ENCODE data around the gene UQCC2.

Gene UQCC2

GRCh38 chr6:33692078-33692759 lies 19.3 kb downstream of the UQCC2 start:
- no peaks in the 10 kb centered on the region for H3K27me3 ChIP-seq (ENCODE audit: control insufficient read depth in 1 of 2, insufficient read depth in 2 of 2, low read length in 2 of 2)
- H3K27ac ChIP-seq (ENCODE audit: low read depth, low read length) = no peak overlapping the region
- no peak overlapping the region for H3K4me3 ChIP-seq (ENCODE audit: low read depth in 1 of 2, low read length in 2 of 2)
- H3K36me3 ChIP-seq (ENCODE audit: insufficient read depth, low read length) = peaks cover 17% of the 10 kb centered on the region
- H3K9me3 ChIP-seq (ENCODE audit: low read length) = no peaks in the 10 kb centered on the region
- H3K4me1 ChIP-seq (ENCODE audit: insufficient read depth, low read length) = peaks cover 22% of the 10 kb centered on the region
- no peak overlapping the region for H3K9ac ChIP-seq (ENCODE audit: low read length)

- Histone ChIP-seq H3K4me3 (ENCODE audit: low read depth in 1 of 2, low read length in 2 of 2) (no peak overlapping the region), H3K36me3 (ENCODE audit: insufficient read depth, low read length) (peaks cover 17% of the 10 kb centered on the region), H3K27me3 (ENCODE audit: control insufficient read depth in 1 of 2, insufficient read depth in 2 of 2, low read length in 2 of 2) (no peaks in the 10 kb centered on the region), H3K4me1 (ENCODE audit: insufficient read depth, low read length) (peaks cover 16% of the 10 kb centered on the region), H3K9me3 (ENCODE audit: low read length) (no peaks in the 10 kb centered on the region), H3K9ac (ENCODE audit: low read length) (no peak overlapping the region), H3K27ac (ENCODE audit: low read depth, low read length) (no peak overlapping the region)
Measured at GRCh38 chr6:33691456-33692077, 19.9 kb downstream of the UQCC2 start.

GRCh38 chr6:33690766-33691165 lies 20.7 kb downstream of the UQCC2 start:
- Histone ChIP-seq H3K36me3 (ENCODE audit: insufficient read depth, low read length) (peaks cover 14% of the 10 kb centered on the region), H3K4me1 (ENCODE audit: insufficient read depth, low read length) (peaks cover 14% of the 10 kb centered on the region), H3K27me3 (ENCODE audit: control insufficient read depth in 1 of 2, insufficient read depth in 2 of 2, low read length in 2 of 2) (no peaks in the 10 kb centered on the region), H3K4me3 (ENCODE audit: low read depth in 1 of 2, low read length in 2 of 2) (no peak overlapping the region), H3K9ac (ENCODE audit: low read length) (no peak overlapping the region), H3K27ac (ENCODE audit: low read depth, low read length) (no peak overlapping the region), H3K9me3 (ENCODE audit: low read length) (no peaks in the 10 kb centered on the region)

GRCh38 chr6:33689879-33690278 lies 21.6 kb downstream of the UQCC2 start:
- Histone ChIP-seq H3K36me3 (ENCODE audit: insufficient read depth, low read length) (peaks cover 7% of the 10 kb centered on the region), H3K4me3 (ENCODE audit: low read depth in 1 of 2, low read length in 2 of 2) (no peak overlapping the region), H3K27me3 (ENCODE audit: control insufficient read depth in 1 of 2, insufficient read depth in 2 of 2, low read length in 2 of 2) (no peaks in the 10 kb centered on the region), H3K27ac (ENCODE audit: low read depth, low read length) (no peak overlapping the region), H3K4me1 (ENCODE audit: insufficient read depth, low read length) (peaks cover 9% of the 10 kb centered on the region), H3K9ac (ENCODE audit: low read length) (no peak overlapping the region), H3K9me3 (ENCODE audit: low read length) (no peaks in the 10 kb centered on the region)

- no peak overlapping the region for H3K27ac ChIP-seq (ENCODE audit: low read depth, low read length)
- H3K9me3 ChIP-seq (ENCODE audit: low read length) = no peaks in the 10 kb centered on the region
- H3K27me3 ChIP-seq (ENCODE audit: control insufficient read depth in 1 of 2, insufficient read depth in 2 of 2, low read length in 2 of 2) = no peaks in the 10 kb centered on the region
- peaks cover 13% of the 10 kb centered on the region for H3K36me3 ChIP-seq (ENCODE audit: insufficient read depth, low read length)
- H3K4me1 ChIP-seq (ENCODE audit: insufficient read depth, low read length) = peaks cover 8% of the 10 kb centered on the region
- H3K9ac ChIP-seq (ENCODE audit: low read length) = no peak overlapping the region
- H3K4me3 ChIP-seq (ENCODE audit: low read depth in 1 of 2, low read length in 2 of 2) = no peak overlapping the region
Measured at GRCh38 chr6:33689148-33689494, 22.4 kb downstream of the UQCC2 start.

GRCh38 chr6:33688451-33689147 lies 22.9 kb downstream of the UQCC2 start:
- Histone ChIP-seq H3K9me3 (ENCODE audit: low read length) (no peaks in the 10 kb centered on the region), H3K36me3 (ENCODE audit: insufficient read depth, low read length) (peaks cover 13% of the 10 kb centered on the region), H3K27ac (ENCODE audit: low read depth, low read length) (no peak overlapping the region), H3K9ac (ENCODE audit: low read length) (no peak overlapping the region), H3K4me3 (ENCODE audit: low read depth in 1 of 2, low read length in 2 of 2) (no peak overlapping the region), H3K27me3 (ENCODE audit: control insufficient read depth in 1 of 2, insufficient read depth in 2 of 2, low read length in 2 of 2) (no peaks in the 10 kb centered on the region), H3K4me1 (ENCODE audit: insufficient read depth, low read length) (peaks cover 4% of the 10 kb centered on the region)

GRCh38 chr6:33688006-33688405 lies 23.5 kb downstream of the UQCC2 start:
- H3K27me3 ChIP-seq (ENCODE audit: control insufficient read depth in 1 of 2, insufficient read depth in 2 of 2, low read length in 2 of 2) = no peaks in the 10 kb centered on the region
- H3K4me1 ChIP-seq (ENCODE audit: insufficient read depth, low read length) = no peaks in the 10 kb centered on the region
- no peak overlapping the region for H3K9ac ChIP-seq (ENCODE audit: low read length)
- H3K9me3 ChIP-seq (ENCODE audit: low read length) = no peaks in the 10 kb centered on the region
- H3K36me3 ChIP-seq (ENCODE audit: insufficient read depth, low read length) = peaks cover 13% of the 10 kb centered on the region
- H3K27ac ChIP-seq (ENCODE audit: low read depth, low read length) = no peak overlapping the region
- H3K4me3 ChIP-seq (ENCODE audit: low read depth in 1 of 2, low read length in 2 of 2) = no peak overlapping the region

- H3K4me3 ChIP-seq (ENCODE audit: low read depth in 1 of 2, low read length in 2 of 2) = no peak overlapping the region
- H3K9ac ChIP-seq (ENCODE audit: low read length) = no peak overlapping the region
- peaks cover 13% of the 10 kb centered on the region for H3K36me3 ChIP-seq (ENCODE audit: insufficient read depth, low read length)
Measured at GRCh38 chr6:33686981-33687975, 24.2 kb downstream of the UQCC2 start.

GRCh38 chr6:33686225-33686924 lies 25.1 kb downstream of the UQCC2 start:
- Histone ChIP-seq H3K27me3 (ENCODE audit: control insufficient read depth in 1 of 2, insufficient read depth in 2 of 2, low read length in 2 of 2) (no peaks in the 10 kb centered on the region), H3K4me3 (ENCODE audit: low read depth in 1 of 2, low read length in 2 of 2) (no peak overlapping the region), H3K4me1 (ENCODE audit: insufficient read depth, low read length) (no peaks in the 10 kb centered on the region), H3K9ac (ENCODE audit: low read length) (no peak overlapping the region), H3K27ac (ENCODE audit: low read depth, low read length) (no peak overlapping the region), H3K36me3 (ENCODE audit: insufficient read depth, low read length) (peaks cover 13% of the 10 kb centered on the region), H3K9me3 (ENCODE audit: low read length) (no peaks in the 10 kb centered on the region)

More at GRCh38 chr6:33686981-33687975, 24.2 kb downstream of the UQCC2 start:
- H3K4me1 ChIP-seq (ENCODE audit: insufficient read depth, low read length) = no peaks in the 10 kb centered on the region
- H3K9me3 ChIP-seq (ENCODE audit: low read length) = no peaks in the 10 kb centered on the region
- no peak overlapping the region for H3K27ac ChIP-seq (ENCODE audit: low read depth, low read length)
- no peaks in the 10 kb centered on the region for H3K27me3 ChIP-seq (ENCODE audit: control insufficient read depth in 1 of 2, insufficient read depth in 2 of 2, low read length in 2 of 2)

GRCh38 chr6:33685411-33686224 lies 25.9 kb downstream of the UQCC2 start:
- no peak overlapping the region for H3K27ac ChIP-seq (ENCODE audit: low read depth, low read length)
- peaks cover 13% of the 10 kb centered on the region for H3K36me3 ChIP-seq (ENCODE audit: insufficient read depth, low read length)
- no peaks in the 10 kb centered on the region for H3K27me3 ChIP-seq (ENCODE audit: control insufficient read depth in 1 of 2, insufficient read depth in 2 of 2, low read length in 2 of 2)

More at GRCh38 chr6:33685411-33686224, 25.9 kb downstream of the UQCC2 start:
- Histone ChIP-seq H3K9me3 (ENCODE audit: low read length) (no peaks in the 10 kb centered on the region), H3K4me1 (ENCODE audit: insufficient read depth, low read length) (no peaks in the 10 kb centered on the region), H3K9ac (ENCODE audit: low read length) (no peak overlapping the region), H3K4me3 (ENCODE audit: low read depth in 1 of 2, low read length in 2 of 2) (no peak overlapping the region)
